Neural cell (in vitro differentiated cells): ENCODE results near the gene TP53AIP1. TPM values are rescaled to one million over a fixed set of nuclear protein-coding genes. Genes with fewer than 3 reads are reported as not detected.

ENCODE experiments used
- H2AFZ ChIP-seq: fragments of 200-600, 300-800 bp; sonication (generic), shearing (Covaris generic); 2 replicates; pipeline ENCODE4 v1.6.0; 2014; ENCODE audit warnings: low read depth, mild to moderate bottlenecking, antibody characterized with exemption, low read length, moderate library complexity
- H3F3A ChIP-seq: fragments of 200-600 bp; shearing (Covaris generic); 2 replicates; pipeline ENCODE4 v1.6.1; 2016; ENCODE audit warnings: mild to moderate bottlenecking, moderate library complexity, mixed read lengths, antibody characterized with exemption, low read length; ENCODE audit not compliant: insufficient read depth, poor library complexity, severe bottlenecking
- H3K27ac ChIP-seq: fragments of 200-600, 300-800 bp; sonication (generic), shearing (Covaris generic); 2 replicates; pipeline ENCODE4 v1.5.1; 2014; ENCODE audit warnings: mild to moderate bottlenecking, low read length, moderate library complexity
- H3K27me3 ChIP-seq: fragments of 300-800, 200-600 bp; sonication (generic), shearing (Covaris generic); 2 replicates; pipeline ENCODE4 v1.6.0; 2014; ENCODE audit warnings: mild to moderate bottlenecking, low read depth, low read length, moderate library complexity; ENCODE audit not compliant: insufficient read depth
- H3K36me3 ChIP-seq: fragments of 300-800, 200-600 bp; sonication (generic), shearing (Covaris generic); 2 replicates; pipeline ENCODE4 v1.5.1; 2014; ENCODE audit warnings: mild to moderate bottlenecking, antibody characterized with exemption, low read length, moderate library complexity; ENCODE audit not compliant: insufficient read depth
- H3K4me2 ChIP-seq: fragments of 300-800, 200-600 bp; sonication (generic), shearing (Covaris generic); 2 replicates; pipeline ENCODE4 v1.6.0; 2014; ENCODE audit warnings: mild to moderate bottlenecking, low read length
- H3K4me3 ChIP-seq: fragments of 300-800, 200-600 bp; sonication (generic), shearing (Covaris generic); 2 replicates; pipeline ENCODE4 v1.5.1; 2014; ENCODE audit warnings: mild to moderate bottlenecking, low read length, moderate library complexity
- H3K79me2 ChIP-seq: fragments of 200-600 bp; shearing (Covaris generic); replicated peaks from 2 replicates; pipeline ENCODE4 v1.6.0; 2014; ENCODE audit warnings: mild to moderate bottlenecking, low read length, moderate library complexity; ENCODE audit not compliant: insufficient read depth
- H3K9ac ChIP-seq: fragments of 300-800, 200-600 bp; sonication (generic), shearing (Covaris generic); 2 replicates; pipeline ENCODE4 v1.6.1; 2016; ENCODE audit warnings: mild to moderate bottlenecking, low read length, mixed read lengths
- H3K9me2 ChIP-seq: fragments of 200-600 bp; shearing (Covaris generic); 2 replicates; pipeline ENCODE4 v1.6.1; 2016; ENCODE audit warnings: mild to moderate bottlenecking, low read length, mixed read lengths; ENCODE audit not compliant: insufficient read depth
- H3K9me3 ChIP-seq: fragments of 200-600, 300-800 bp; sonication (generic), shearing (Covaris generic); 2 replicates; pipeline ENCODE4 v1.6.1; 2016; ENCODE audit warnings: mild to moderate bottlenecking, mixed run types, low read length, moderate library complexity, mixed read lengths
- H4K20me1 ChIP-seq: fragments of 200-600 bp; shearing (Covaris generic); 2 replicates; pipeline ENCODE4 v1.6.1; 2016; ENCODE audit warnings: mild to moderate bottlenecking, mixed run types; ENCODE audit not compliant: insufficient read depth
- EZH2 ChIP-seq: fragments of 200-600, 300-800 bp; shearing (Covaris generic), sonication (generic); IDR thresholded peaks from 2 replicates; pipeline ENCODE4 v1.6.1; 2014; ENCODE audit warnings: antibody characterized with exemption, low read length, borderline replicate concordance, mild to moderate bottlenecking; ENCODE audit not compliant: insufficient read depth, poor library complexity, severe bottlenecking
- POLR2AphosphoS5 ChIP-seq: IDR thresholded peaks from 2 replicates; pipeline ENCODE4 v1.6.1; 2012
- RAD21 ChIP-seq: fragments of 450-650 bp; conservative IDR thresholded peaks from 2 replicates; pipeline ENCODE4 v1.6.1; 2014; ENCODE audit warnings: antibody characterized with exemption, mild to moderate bottlenecking, moderate library complexity
- SMC3 ChIP-seq: fragments of 450-650 bp; conservative IDR thresholded peaks from 2 replicates; pipeline ENCODE4 v1.6.1; 2014; ENCODE audit warnings: antibody characterized with exemption, mild to moderate bottlenecking, moderate library complexity; ENCODE audit not compliant: poor library complexity
- TAF1 ChIP-seq: IDR thresholded peaks from 2 replicates; pipeline ENCODE4 v1.6.1; 2012; ENCODE audit warnings: low read depth
- polyA plus RNA-seq: library from polyadenylated mRNA; depleted of rRNA; stranded (reverse); fragments of >200 nt; gene quantifications from 2 replicates; pipeline ENCODE4 v1.2.3, GENCODE V29; 2014
- TF ChIP-seq, protein P1 (sequence below): IDR thresholded peaks from 2 replicates; pipeline ENCODE4 v1.6.1; 2012; ENCODE audit warnings: borderline replicate concordance
- TF ChIP-seq, protein P2 (sequence below): fragments of 450-650 bp; IDR thresholded peaks from 2 replicates; pipeline ENCODE4 v1.5.1; 2014; ENCODE audit warnings: antibody characterized with exemption, mild to moderate bottlenecking, moderate library complexity; ENCODE audit not compliant: poor library complexity, severe bottlenecking

Gene TP53AIP1
- polyA plus RNA-seq, 1 donor from 2014 or later: 0.68 TPM

DNA sequence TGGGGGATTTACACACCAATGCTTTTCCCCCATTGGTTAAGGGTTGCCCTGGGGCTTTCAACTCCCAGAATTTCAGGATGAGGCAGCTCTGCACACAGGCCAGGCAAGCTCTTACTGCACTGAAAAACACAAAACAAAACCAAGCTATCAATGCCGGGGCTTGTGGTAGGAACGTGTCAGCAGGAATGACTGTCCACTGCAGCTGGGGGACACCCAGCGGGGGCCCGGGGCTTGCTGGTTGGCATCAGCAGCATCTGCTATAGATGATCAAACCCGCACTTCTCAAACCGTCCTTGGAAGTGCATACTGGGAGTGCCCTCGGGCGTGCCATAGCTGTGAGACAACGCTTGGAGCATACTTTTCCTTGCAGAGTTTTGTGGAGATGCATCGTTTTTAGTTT is 7.7 kb downstream of the TP53AIP1 start:
- H3K9me3 ChIP-seq: no peaks in the 10 kb centered on the region
- H3K79me2 ChIP-seq: no peaks in the 10 kb centered on the region
- H2AFZ ChIP-seq: no peak overlapping the region
- no peaks in the 10 kb centered on the region for H3F3A ChIP-seq
- no peaks in the 10 kb centered on the region for H3K27me3 ChIP-seq
- H3K4me2 ChIP-seq: no peak overlapping the region
- no peak overlapping the region for H3K27ac ChIP-seq
- H3K4me3 ChIP-seq: no peak overlapping the region
- H4K20me1 ChIP-seq: no peaks in the 10 kb centered on the region
- no peaks in the 10 kb centered on the region for H3K36me3 ChIP-seq
- H3K9ac ChIP-seq: no peak overlapping the region
- H3K9me2 ChIP-seq: no peaks in the 10 kb centered on the region
- TF ChIP-seq, protein P1, sequence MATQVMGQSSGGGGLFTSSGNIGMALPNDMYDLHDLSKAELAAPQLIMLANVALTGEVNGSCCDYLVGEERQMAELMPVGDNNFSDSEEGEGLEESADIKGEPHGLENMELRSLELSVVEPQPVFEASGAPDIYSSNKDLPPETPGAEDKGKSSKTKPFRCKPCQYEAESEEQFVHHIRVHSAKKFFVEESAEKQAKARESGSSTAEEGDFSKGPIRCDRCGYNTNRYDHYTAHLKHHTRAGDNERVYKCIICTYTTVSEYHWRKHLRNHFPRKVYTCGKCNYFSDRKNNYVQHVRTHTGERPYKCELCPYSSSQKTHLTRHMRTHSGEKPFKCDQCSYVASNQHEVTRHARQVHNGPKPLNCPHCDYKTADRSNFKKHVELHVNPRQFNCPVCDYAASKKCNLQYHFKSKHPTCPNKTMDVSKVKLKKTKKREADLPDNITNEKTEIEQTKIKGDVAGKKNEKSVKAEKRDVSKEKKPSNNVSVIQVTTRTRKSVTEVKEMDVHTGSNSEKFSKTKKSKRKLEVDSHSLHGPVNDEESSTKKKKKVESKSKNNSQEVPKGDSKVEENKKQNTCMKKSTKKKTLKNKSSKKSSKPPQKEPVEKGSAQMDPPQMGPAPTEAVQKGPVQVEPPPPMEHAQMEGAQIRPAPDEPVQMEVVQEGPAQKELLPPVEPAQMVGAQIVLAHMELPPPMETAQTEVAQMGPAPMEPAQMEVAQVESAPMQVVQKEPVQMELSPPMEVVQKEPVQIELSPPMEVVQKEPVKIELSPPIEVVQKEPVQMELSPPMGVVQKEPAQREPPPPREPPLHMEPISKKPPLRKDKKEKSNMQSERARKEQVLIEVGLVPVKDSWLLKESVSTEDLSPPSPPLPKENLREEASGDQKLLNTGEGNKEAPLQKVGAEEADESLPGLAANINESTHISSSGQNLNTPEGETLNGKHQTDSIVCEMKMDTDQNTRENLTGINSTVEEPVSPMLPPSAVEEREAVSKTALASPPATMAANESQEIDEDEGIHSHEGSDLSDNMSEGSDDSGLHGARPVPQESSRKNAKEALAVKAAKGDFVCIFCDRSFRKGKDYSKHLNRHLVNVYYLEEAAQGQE: no peak
- TF ChIP-seq RAD21: no peak

DNA sequence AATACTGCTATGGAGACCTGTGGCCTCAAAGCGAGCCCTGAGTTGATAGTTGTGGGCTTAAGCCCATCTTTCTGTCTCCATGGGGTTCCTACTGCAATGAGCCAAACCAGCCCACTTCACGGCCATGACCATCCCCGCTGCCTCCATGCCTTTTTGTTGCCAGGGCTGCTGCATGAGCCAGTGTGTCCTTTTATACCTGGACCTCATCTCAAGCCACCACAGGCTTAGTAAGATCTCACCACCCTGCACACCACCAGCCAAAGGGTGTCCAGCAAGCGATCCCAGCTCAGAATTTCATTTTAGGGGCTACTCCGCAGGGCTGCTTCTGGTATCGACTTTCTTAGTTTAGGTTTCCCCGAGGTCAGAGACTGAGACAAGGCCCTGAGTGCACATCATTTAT is 8.3 kb downstream of the TP53AIP1 start:
- Histone ChIP-seq H3K4me2 (no peak overlapping the region), H3F3A (no peaks in the 10 kb centered on the region), H3K36me3 (no peaks in the 10 kb centered on the region), H2AFZ (no peak overlapping the region), H3K27me3 (no peaks in the 10 kb centered on the region), H3K4me3 (no peak overlapping the region), H3K79me2 (no peaks in the 10 kb centered on the region), H3K27ac (no peak overlapping the region), H3K9me2 (no peaks in the 10 kb centered on the region), H4K20me1 (no peaks in the 10 kb centered on the region), H3K9ac (no peak overlapping the region), H3K9me3 (no peaks in the 10 kb centered on the region)
- TF ChIP-seq TAF1: no peak
- TF ChIP-seq, protein P2, sequence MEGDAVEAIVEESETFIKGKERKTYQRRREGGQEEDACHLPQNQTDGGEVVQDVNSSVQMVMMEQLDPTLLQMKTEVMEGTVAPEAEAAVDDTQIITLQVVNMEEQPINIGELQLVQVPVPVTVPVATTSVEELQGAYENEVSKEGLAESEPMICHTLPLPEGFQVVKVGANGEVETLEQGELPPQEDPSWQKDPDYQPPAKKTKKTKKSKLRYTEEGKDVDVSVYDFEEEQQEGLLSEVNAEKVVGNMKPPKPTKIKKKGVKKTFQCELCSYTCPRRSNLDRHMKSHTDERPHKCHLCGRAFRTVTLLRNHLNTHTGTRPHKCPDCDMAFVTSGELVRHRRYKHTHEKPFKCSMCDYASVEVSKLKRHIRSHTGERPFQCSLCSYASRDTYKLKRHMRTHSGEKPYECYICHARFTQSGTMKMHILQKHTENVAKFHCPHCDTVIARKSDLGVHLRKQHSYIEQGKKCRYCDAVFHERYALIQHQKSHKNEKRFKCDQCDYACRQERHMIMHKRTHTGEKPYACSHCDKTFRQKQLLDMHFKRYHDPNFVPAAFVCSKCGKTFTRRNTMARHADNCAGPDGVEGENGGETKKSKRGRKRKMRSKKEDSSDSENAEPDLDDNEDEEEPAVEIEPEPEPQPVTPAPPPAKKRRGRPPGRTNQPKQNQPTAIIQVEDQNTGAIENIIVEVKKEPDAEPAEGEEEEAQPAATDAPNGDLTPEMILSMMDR: no peak
- TF ChIP-seq SMC3: no peak

DNA sequence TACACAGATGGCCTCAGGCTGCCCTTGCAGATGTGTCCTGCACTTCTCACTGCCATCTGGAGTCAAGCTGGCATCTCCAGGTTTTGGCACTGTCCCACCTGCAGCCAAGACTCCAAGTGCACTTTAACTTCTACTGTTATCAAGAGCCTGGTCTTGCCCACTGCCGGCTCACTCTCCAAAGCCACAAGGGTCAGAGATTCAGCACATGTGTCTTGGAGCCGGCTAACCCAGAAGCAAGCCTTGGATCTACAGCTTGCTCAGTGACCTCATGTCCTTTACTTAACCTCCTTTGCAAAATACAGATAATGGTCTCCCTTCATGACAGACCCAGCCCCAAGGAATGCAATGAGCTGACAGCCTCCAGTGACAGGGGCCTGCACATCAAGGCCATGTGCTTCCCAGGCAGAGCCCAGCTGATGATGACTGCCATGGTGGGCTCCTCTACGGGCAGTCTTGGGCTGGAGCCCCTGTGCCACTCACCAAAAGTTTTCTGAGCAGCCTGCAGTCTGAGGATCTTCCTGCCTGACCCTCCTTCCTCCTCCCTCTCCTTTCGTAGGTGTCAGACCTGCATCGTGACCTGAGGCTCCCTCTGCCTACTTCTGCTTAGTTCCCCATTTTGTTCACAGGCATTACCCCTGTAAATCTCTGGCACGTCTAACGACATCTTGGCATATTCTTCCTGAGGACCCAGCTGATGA is 9.0 kb downstream of the TP53AIP1 start:
- no peak overlapping the region for H3K4me2 ChIP-seq
- H3K4me3 ChIP-seq: no peak overlapping the region
- H3F3A ChIP-seq: peaks cover 1% of the 10 kb centered on the region
- no peaks in the 10 kb centered on the region for H3K36me3 ChIP-seq
- H3K27ac ChIP-seq: no peak overlapping the region
- no peaks in the 10 kb centered on the region for H4K20me1 ChIP-seq
- TF ChIP-seq, protein P1: no peak
- TF ChIP-seq, protein P2: no peak
- TF ChIP-seq EZH2 (no peak), TAF1 (no peak), RAD21 (no peak), POLR2AphosphoS5 (no peak)
- H3K9me2 ChIP-seq: no peaks in the 10 kb centered on the region
- no peaks in the 10 kb centered on the region for H3K27me3 ChIP-seq
- no peaks in the 10 kb centered on the region for H3K9me3 ChIP-seq
- no peak overlapping the region for H2AFZ ChIP-seq
- H3K79me2 ChIP-seq: no peaks in the 10 kb centered on the region
- no peak overlapping the region for H3K9ac ChIP-seq
